GM21576 (cell line): ENCODE results near the gene PTH1R.

Experiments
- ATAC-seq: cut with Tn5 transposase; IDR thresholded peaks from one replicate; pipeline ENCODE4 v1.9.1; 2021; ENCODE audit warnings: mild to moderate bottlenecking, moderate library complexity; ENCODE audit not compliant: unreplicated experiment

The PTH1R gene

DNA sequence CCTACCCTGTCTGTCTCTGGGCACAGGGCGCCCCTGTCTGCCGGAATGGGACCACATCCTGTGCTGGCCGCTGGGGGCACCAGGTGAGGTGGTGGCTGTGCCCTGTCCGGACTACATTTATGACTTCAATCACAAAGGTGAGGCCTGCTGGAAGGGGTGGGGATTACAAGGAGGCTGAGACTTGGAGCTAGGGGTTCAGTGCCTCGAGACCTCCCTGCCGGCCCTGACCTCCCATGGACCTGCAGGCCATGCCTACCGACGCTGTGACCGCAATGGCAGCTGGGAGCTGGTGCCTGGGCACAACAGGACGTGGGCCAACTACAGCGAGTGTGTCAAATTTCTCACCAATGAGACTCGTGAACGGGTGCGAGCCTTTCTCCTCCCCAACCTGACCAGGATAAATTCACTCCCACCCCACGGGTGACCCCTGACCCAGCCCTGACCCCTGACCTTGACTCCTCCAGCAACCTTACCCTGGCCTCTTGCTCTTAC lies 20.4 kb downstream of the PTH1R start:
- ATAC-seq = no peak

GRCh38 chr3:46898321-46899150 lies 21.0 kb downstream of the PTH1R start:
- no peak for ATAC-seq

DNA sequence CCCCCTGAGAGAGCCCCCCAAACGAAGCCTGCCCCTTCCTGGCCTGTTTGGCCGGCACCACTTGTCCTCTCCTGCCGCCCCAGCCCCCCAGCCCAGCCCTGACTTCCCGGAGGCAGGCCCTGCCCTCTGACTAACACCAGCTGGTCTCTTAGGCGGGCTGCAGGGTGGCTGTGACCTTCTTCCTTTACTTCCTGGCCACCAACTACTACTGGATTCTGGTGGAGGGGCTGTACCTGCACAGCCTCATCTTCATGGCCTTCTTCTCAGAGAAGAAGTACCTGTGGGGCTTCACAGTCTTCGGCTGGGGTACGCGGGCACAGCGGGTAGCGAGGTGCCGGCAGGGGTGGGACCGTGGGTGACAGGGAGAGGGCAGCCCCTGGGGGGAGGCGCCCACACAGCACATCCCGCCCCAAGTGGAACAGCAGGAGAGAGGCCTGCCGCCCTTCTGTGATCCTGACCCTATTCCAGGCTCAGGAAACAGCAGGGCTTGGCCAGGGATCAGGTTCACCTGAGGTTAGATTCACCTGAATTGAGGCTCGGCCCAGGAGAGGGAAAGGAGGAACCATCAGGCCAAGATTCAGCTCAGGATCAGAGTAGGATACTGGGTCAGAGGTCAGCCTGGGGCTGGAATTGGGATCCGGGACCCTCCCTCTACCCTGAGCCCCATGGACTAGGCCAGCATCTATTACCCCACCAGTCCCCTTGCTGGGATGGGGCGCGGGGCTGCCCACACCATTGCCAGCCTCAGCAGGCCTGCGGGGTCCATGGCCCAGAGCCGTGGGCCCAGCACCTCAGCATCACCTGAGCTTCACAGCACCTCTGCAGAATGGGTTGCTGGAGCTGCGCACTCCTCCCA lies 21.9 kb downstream of the PTH1R start:
- ATAC-seq = no peak

GRCh38 chr3:46900007-46900292 lies 22.4 kb downstream of the PTH1R start:
- no peak for ATAC-seq

DNA sequence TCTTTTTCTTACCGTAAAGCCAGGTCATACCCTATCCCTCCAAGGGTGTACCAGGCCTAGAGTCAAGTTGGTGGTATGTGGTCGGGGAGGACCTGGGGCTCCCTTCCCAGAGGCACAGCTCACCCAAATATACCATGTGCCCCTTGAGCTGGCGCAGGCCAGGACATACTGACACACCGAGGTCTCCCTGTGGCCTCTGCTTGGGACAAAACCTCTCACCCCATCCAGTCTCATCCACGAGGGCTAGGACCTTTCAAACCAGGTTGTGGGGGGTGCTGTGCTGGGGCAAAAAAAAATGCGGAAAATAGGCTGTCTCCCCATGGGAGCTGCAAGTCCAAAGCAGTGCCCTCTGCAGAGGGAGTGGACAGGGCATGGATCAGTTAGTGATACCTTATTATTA lies 22.8 kb downstream of the PTH1R start:
- ATAC-seq = no peak

GRCh38 chr3:46901061-46901460 lies 23.5 kb downstream of the PTH1R start:
- no peak for ATAC-seq

DNA sequence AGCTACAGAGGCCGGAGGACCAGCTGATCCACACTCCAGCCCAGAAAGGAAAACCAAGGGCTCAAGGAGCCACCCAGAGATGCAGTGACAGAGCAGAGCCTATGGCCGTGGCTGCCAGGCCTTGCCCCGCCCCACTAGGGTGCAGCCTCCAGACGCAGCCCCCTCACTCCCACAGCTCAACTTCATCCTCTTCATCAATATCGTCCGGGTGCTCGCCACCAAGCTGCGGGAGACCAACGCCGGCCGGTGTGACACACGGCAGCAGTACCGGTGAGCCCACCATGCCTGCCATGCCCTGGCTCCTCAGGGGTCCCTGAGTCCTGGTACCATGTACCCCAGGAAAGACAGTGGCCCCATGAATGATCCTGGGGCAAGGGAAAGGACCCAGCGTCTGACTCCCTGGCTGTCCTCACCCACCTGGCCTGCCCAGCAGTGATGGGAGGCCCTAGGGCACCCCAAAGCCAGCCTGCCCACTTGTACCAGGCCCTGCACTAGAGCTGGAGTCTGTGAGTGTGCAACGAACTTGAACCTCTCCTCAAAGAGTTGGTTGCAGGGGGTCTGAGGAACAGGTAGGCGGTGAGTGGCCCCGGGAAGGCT lies 24.2 kb downstream of the PTH1R start:
- ATAC-seq = no peak

DNA sequence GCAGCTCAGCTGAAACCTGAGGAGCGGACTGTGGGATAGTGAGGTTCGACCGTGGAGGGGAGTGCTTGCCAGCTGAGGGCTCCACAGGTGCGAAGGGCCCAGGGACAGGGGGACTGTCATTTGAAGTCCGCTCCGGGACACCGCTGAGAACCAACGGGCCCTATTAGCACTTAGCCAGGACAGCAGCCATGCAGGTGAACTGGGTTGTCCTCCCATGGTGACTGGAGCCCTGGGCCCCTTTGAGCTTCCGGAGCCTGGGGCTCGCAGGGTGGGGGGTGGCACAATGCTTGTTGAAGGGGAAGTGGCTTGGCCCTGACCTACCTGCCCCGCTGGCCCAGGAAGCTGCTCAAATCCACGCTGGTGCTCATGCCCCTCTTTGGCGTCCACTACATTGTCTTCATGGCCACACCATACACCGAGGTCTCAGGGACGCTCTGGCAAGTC lies 24.7 kb downstream of the PTH1R start:
- ATAC-seq = no peak

GRCh38 chr3:46903341-46904302 lies 26.1 kb downstream of the PTH1R start:
- no peak for ATAC-seq

DNA sequence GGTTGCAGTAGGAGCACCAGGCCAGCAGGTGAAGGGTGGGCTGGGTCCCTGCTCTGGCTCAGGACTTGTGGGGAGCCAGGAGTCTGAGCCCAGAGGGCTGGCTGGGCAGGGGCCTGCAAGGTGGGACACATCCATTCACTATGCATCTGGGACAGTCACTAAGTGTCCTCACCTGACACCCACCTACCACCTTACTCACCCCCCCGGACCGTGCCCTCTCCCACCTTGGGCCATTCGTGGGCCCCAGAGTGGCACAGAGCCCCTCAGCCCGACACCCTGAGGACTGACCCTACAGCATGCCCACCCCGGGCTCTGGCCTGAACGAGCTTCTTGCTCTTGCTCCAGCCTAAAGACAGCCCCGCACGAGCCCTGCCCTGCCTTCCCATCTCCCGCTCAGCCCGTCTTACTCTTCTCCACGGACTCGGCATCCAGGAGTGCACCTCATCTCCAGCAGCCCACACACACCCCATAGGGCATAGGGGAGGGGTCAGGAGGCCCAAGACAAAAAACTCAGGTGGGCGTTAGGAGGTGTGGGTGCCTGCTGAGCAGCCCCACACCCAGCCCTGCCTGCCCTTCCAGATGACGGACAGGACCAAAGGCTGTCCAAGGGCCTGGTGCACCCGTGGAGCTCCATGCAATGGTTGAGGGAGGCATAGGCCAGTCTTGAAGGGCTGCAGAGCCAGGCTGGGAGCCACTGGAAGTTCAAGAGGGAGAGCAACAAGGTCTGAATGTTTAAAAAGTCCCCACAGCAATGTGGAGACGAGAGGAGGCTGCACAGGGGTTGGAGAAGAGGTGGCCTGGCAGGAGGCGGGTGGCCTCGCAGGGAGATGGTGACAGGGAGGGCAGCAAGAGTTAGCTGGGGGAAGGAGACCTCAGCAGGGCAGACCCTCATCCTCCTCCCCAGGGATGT lies 27.0 kb downstream of the PTH1R start:
- no peak for ATAC-seq

GRCh38 chr3:46905213-46905560 lies 27.7 kb downstream of the PTH1R start:
- no peak for ATAC-seq

DNA sequence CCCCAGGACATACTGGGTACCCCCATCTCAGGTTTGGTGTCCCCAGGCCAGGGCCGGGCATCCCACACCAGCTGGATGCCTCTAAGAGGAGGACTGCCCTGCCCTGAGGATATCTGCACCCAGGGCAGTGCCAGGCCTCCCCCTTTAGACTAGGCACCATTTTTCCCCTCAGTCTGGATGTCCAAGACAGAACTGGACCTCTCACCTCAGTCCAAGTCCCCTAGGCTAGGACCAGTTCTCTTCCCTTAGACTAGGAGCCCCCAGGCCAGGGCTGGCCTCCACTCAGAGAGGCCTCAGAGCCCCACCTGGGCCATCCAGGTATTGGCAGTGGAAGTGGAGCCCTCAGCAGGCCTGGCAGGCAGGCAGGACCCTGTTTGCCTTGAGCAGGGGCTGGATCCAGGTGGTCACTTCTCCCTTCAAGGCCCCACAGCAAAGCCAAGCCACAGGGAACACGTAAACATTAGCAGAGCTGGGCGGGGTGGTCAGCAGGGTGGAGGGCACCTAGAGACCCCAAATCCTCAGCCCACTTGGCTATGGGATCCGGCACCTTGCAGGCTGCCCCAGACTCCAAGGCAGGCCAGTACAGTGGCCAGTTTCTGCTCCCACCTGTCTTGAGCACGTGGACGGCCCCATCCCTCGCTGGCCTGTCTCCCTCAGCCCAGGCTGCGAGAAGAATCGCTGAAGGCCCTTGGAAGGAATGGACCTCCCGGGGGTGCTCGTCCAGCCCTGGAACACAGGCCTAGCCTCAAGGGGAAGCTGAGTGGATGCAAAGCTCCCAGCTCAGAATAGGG lies 28.3 kb downstream of the PTH1R start:
- no peak for ATAC-seq

DNA sequence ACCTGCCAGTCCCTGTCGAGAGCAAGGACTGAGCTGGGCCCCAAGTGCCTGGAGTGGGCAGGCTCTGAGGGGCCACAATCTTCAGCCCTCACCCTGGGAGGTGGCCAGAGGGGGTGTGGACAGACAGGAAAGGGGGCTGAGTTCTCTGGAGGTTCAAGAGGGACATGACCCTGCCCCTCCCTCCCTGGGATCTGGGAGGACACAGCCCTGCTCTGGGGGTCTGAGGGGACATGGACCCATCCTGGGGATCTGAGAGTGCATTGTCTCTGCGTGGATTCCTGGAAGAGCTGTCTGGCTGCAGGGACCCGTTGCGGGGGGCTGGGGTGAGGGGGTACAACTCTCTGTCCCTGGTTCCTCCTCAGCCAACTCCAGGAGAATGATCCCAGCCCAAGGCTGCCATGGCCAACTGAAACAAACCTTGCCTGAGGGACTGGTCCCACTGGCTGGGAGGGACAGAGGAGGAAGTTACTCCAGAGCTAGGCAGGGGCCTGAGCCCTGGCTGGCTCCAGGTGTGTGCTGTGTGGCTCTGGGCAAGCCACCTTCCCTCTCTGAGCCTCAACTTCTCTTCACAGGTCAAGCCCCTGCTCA lies 29.0 kb downstream of the PTH1R start:
- no peak for ATAC-seq

GRCh38 chr3:46907271-46907670 lies 29.8 kb downstream of the PTH1R start:
- no peak for ATAC-seq

DNA sequence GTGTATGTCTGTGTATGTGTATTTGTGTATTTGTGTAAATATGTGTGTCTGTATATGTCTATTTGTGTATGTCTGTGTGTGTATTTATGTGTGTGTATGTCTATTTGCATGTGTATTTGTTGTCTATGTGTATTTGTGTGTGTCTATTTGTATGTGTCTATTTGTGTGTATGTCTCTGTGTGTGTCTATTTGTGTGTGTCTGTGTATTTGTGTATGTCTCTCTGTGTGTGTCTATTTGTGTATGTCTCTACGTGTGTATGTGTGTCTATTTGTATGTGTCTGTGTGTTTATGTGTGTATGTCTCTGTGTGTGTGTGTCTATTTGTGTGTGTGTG lies 30.4 kb downstream of the PTH1R start:
- ATAC-seq = no peak

DNA sequence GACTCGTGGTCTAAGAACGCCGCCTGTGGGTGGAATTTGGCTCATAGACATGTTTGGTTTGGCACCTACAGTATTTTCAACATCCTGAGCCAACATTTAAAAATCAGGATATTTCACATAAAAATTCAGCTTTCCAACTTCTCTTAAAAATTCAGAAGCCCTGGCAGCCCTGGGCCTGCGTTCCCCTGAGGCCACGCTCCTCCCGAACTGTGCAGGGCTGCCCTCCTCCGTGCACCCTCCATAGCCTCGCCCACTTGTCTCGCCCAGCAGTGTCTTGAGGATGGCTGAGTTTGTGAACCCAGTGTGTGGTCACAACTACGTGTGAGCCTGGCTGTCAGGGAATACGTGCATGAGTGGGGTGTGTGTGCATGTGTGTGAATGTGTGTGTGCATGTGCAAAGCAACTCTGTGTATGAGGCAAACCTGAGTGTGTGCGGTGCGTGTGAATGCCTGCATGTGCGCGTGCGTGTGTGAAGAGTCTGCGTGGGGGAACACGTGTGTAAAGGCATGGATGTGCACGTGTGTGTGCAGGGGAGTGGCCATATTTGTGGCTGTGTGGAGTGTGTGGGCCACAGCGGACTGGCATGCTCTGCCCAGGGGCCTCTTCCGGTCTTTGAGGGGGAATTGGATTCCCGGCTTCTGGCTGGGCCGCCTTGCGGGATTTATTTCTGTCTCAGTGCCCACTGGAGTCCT lies 30.9 kb downstream of the PTH1R start:
- no peak for ATAC-seq

DNA sequence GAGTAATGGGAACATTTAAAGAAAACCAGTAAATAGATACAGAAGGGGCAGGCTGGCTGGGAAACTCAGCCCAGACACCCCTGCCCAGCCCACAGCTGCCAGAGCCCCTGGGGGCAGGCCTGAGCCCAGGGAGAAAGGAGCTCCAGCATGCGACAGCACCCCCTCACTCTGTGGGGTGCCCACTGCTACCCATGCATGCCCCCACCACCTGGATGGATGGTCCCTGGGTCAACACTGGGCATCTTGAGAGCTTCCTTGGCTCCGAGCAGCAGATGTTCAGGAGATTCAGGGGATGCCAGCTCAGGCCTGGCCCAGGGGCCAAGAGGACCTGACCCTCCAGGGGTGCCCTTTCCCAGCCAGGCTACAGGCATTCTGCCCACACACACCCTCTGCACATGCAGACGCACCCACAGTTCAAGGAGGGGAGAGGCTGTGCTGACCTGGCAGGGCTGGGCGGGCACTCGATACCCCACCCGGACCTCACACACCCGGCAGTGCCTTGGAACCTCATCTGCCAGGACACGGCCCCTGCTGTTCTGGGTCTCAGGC lies 31.5 kb downstream of the PTH1R start:
- no peak for ATAC-seq
